Activated naive CD4-positive, alpha-beta T cell treated with anti-CD3 and anti-CD28 coated beads for 36 hours (primary cell): ENCODE data around the gene JARID2. TPM values are rescaled to one million over a fixed set of nuclear protein-coding genes. Genes with fewer than 3 reads are reported as not detected.

ENCODE experiments used
- CTCF ChIA-PET: fragments of 350-600 bp; sonication (Branson Sonifier 250); formaldehyde crosslinking; loops from one replicate; lab custom pipeline; 2021; ENCODE audit warnings: antibody characterized with exemption; lab: Charles Lee
- DNase-seq: peaks from one replicate; pipeline ENCODE4 v3.0.0-alpha.2; 2020
- H3K27ac Mint-ChIP-seq: one replicate; pipeline ENCODE4 v1.8.0; 2021; ENCODE audit warnings: mild to moderate bottlenecking, mixed read lengths
- H3K27me3 Mint-ChIP-seq: one replicate; pipeline ENCODE4 v1.8.0; 2021; ENCODE audit warnings: low read depth, mixed read lengths
- H3K36me3 Mint-ChIP-seq: one replicate; pipeline ENCODE4 v1.8.0; 2021; ENCODE audit warnings: low read depth, mixed read lengths
- H3K4me1 Mint-ChIP-seq: one replicate; pipeline ENCODE4 v1.8.0; 2021; ENCODE audit warnings: low read depth, mixed read lengths
- H3K4me3 Mint-ChIP-seq: one replicate; pipeline ENCODE4 v1.8.0; 2021; ENCODE audit warnings: mild to moderate bottlenecking, moderate library complexity, mixed read lengths
- H3K9me3 Mint-ChIP-seq: one replicate; pipeline ENCODE4 v1.8.0; 2021; ENCODE audit warnings: mixed read lengths
- intact Hi-C: fragments of 100-400 bp; cut with micrococcal nuclease; formaldehyde crosslinking; loops from one replicate; pipeline ENCODE4 v1.15.1; 2023
- total RNA-seq, 2 experiments: library from RNA; stranded (reverse); gene quantifications; one replicate each; pipeline ENCODE4 v1.2.3, GENCODE V29; 2021

The JARID2 gene
- total RNA-seq, 2 experiments from 2014 or later, result 26.6 to 27.7 TPM

DNA sequence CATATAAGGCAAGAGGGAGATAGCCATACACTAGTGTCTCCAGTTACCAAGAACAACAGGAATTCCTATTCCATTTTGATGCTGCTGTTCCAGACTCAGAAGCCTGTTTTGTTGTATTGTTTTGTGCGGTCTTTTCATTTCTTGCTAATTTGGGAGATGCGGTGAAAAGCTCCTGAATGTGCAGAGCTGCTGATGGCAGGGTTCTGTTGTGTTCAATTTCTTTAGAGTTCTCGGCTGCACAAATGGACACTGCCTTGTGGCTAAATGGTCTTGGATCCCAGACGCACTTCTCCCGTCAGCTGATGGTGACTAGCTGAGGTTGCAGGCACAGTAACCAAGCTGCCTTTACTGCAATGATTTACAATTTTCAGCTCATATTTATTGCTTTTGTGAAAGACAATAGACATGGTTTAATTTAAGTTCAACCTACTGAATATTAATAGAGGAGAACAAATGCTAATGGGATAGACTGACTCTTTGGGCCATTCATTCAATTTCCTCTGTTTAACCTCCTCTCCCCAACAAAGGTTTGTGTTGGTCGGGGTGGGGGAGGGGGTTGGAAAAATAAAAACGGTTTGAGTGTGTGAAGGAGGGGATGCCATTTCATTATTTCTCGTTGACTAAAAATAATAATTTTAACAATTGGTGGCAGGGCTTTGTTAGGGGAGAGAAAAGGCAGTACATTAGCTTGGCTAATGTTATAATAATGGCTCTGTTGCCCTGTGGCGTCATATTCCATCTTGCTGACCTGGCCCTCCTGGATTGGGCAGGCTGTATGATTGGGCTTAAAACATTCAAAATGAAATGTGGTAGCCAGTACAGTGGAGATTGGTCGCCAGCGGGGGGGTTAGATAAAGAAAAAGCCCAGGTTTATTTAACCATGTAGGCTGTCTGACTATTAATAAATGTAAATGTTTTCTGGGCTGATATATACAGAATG, 159.5 kb downstream of the JARID2 start:
- intact Hi-C loops, result no loop called here
- Mint-ChIP-seq H3K27ac (no peak overlapping the region), H3K4me1 (peaks cover 81% of the 10 kb centered on the region), H3K9me3 (no peaks in the 10 kb centered on the region), H3K36me3 (peaks cover 1% of the 10 kb centered on the region), H3K27me3 (no peaks in the 10 kb centered on the region), H3K4me3 (no peak overlapping the region)
- no peak for DNase-seq
- CTCF ChIA-PET, result interaction anchor here (0.6 to 2.6 kb wide), 3 partner anchors 9 to 232 kb away, joined by 3 to 9 read pairs (median 3); no protein-coding TSS in a partner anchor

DNA sequence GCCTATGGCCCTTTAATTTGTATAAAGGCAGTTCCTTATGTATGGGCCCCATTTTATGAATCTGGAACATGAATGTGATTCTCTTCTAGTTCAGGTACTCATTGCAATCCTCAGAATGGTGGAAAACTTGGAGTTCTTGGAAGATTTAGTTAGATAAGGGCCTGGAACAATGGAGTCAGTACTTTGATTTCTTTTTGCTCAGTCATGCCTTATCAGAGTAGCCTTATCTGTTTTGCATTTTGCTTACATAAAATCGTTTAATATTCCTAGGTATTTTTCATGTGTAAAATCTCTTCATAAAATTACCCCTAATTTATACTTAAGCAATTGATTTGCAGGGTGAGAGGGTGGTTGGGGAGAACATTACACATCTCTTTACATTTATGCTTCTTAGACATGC, 160.6 kb downstream of the JARID2 start:
- H3K4me3 Mint-ChIP-seq, result no peak overlapping the region
- no peaks in the 10 kb centered on the region for H3K27me3 Mint-ChIP-seq
- DNase-seq, result no peak
- intact Hi-C loops, result no loop called here
- CTCF ChIA-PET, result no interaction called here
- no peak overlapping the region for H3K27ac Mint-ChIP-seq
- H3K4me1 Mint-ChIP-seq, result peaks cover 83% of the 10 kb centered on the region
- no peaks in the 10 kb centered on the region for H3K9me3 Mint-ChIP-seq
- peaks cover 9% of the 10 kb centered on the region for H3K36me3 Mint-ChIP-seq

DNA sequence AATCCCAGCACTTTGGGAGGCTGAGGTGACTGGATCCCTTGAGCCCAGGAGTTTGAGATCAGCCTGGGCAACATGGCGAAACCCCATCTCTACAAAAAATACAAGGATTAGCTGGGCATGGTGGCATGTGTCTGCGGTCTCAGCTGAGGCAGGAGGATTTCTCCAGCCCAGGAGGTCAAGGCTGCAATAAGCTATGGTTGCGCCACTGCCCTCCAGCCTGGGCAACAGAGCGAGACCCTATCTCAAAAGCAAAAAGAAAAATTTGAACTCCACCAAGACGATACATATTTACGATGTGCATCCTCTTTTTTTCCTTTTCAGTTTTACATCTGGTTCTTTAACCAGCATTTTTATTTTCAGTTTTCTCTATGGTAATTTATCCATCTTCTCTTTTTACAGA, 162.1 kb downstream of the JARID2 start:
- CTCF ChIA-PET, result interaction anchor here (0.6 kb wide), 1 partner anchor 27 kb away, joined by 4 read pairs; no protein-coding TSS in a partner anchor
- H3K27ac Mint-ChIP-seq, result no peak overlapping the region
- no peaks in the 10 kb centered on the region for H3K27me3 Mint-ChIP-seq
- DNase-seq, result no peak
- H3K4me1 Mint-ChIP-seq, result peaks cover 79% of the 10 kb centered on the region
- H3K36me3 Mint-ChIP-seq, result peaks cover 20% of the 10 kb centered on the region
- intact Hi-C loops, result no loop called here
- H3K4me3 Mint-ChIP-seq, result no peak overlapping the region
- H3K9me3 Mint-ChIP-seq, result no peaks in the 10 kb centered on the region

DNA sequence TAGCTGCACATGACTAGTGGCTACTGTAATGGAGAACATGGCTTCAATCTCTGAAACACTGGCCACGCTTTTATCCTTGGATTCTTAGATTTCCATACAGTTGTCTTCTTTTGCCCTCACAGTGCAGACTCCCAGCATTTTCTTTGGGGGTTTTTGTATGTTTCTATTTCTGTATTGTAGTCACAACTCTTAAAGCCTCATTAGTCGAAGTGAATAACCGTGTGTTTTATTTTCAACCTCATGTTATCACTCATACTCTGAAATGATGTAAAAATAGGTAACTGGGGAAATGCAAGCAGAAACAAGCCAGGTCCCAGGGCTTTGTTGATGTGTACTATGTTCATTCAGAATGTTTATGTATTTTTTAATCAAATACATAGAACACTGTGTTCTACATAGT, 162.9 kb downstream of the JARID2 start:
- intact Hi-C loops, result no loop called here
- peaks cover 73% of the 10 kb centered on the region for H3K4me1 Mint-ChIP-seq
- no peaks in the 10 kb centered on the region for H3K9me3 Mint-ChIP-seq
- no peaks in the 10 kb centered on the region for H3K27me3 Mint-ChIP-seq
- H3K36me3 Mint-ChIP-seq, result peaks cover 24% of the 10 kb centered on the region
- H3K4me3 Mint-ChIP-seq, result no peak overlapping the region
- no peak for DNase-seq
- CTCF ChIA-PET, result interaction anchor here (0.6 to 1.0 kb wide), 2 partner anchors 15 to 27 kb away, joined by 3 to 4 read pairs; no protein-coding TSS in a partner anchor
- no peak overlapping the region for H3K27ac Mint-ChIP-seq

DNA sequence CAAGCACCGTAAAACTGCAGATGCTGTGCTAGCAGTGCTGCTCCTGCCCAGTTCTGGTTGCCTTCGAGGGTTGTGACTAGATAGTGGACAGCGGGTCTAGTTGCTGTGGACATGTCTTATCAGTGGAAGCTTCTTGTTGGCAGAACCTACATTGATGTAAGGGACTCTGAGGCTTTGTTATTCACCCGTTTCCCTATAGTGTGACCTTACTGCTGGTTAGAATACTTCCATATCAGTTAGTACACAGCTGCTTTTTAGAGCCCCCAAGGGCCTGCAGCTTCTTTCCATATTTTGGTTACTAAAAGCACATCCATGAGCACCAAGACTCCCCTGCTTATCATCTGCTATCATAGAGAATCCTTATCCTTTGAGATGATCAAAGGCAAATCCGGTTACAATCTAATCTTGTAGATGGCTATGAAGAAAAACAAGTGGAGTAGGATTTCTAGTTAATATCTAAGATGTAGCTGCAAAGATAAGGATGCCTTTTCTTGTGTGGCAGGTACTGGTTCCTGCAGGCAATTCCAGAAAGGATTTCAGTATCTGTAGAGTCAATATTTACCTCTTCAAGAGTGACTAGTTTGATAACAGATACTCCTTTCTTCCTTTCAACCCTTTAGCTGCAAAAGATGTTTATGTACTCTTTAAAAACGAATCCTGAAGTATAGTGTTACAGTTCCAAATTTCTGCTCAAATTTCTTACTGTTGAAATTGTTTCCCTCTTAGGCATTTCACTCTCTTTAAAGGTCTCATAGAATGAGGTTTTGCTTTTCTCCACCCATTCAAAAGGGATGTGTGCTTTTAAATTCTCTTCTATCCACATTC, 163.6 kb downstream of the JARID2 start:
- intact Hi-C loops, result no loop called here
- CTCF ChIA-PET, result interaction anchor here (1.0 kb wide), 1 partner anchor 16 kb away, joined by 3 read pairs; no protein-coding TSS in a partner anchor
- no peak overlapping the region for H3K4me3 Mint-ChIP-seq
- H3K36me3 Mint-ChIP-seq, result peaks cover 32% of the 10 kb centered on the region
- no peak for DNase-seq
- no peaks in the 10 kb centered on the region for H3K27me3 Mint-ChIP-seq
- no peaks in the 10 kb centered on the region for H3K9me3 Mint-ChIP-seq
- no peak overlapping the region for H3K27ac Mint-ChIP-seq
- peaks cover 70% of the 10 kb centered on the region for H3K4me1 Mint-ChIP-seq

DNA sequence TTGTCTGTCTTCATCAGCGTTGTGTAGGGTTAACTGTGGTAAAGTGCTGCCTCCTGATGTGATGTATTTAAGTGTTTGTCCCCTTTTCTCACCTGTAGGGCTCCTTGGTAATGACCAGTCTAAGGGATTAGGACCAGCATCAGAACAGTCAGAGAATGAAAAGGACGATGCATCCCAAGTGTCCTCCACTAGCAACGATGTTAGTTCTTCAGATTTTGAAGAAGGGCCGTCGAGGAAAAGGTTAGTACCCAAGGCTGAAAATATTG, 164.2 kb downstream of the JARID2 start:
- H3K27me3 Mint-ChIP-seq, result no peaks in the 10 kb centered on the region
- no peak for DNase-seq
- intact Hi-C loops, result no loop called here
- no peak overlapping the region for H3K27ac Mint-ChIP-seq
- no peaks in the 10 kb centered on the region for H3K9me3 Mint-ChIP-seq
- CTCF ChIA-PET, result no interaction called here
- H3K36me3 Mint-ChIP-seq, result peaks cover 33% of the 10 kb centered on the region
- H3K4me3 Mint-ChIP-seq, result no peak overlapping the region
- H3K4me1 Mint-ChIP-seq, result peaks cover 65% of the 10 kb centered on the region

DNA sequence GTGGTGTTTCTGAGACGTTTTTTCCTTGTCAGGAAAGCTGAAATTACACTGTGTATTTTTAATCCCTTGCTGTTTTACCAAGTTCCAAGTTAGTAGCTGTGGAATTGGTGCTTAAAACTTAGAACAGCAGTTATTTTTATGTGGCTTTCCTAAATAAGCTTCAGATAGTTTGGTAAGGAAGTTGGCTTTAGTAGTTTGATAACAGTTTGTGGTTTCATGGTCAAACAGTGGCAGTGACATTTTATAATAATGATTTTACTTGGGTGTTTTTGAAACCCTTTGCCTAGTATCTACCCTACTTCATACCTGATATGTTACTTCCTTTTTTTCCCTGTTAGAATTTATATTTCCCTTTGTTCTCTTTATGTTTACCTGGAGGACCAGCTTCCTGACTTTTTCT, 164.9 kb downstream of the JARID2 start:
- Mint-ChIP-seq H3K4me3 (no peak overlapping the region), H3K27ac (peak overlapping the region; percentile 28), H3K9me3 (no peaks in the 10 kb centered on the region), H3K4me1 (peaks cover 61% of the 10 kb centered on the region), H3K27me3 (no peaks in the 10 kb centered on the region), H3K36me3 (peaks cover 34% of the 10 kb centered on the region)
- DNase-seq, result no peak
- intact Hi-C loops, result no loop called here
- CTCF ChIA-PET, result interaction anchor here (0.6 to 2.1 kb wide), 4 partner anchors 9 to 901 kb away, joined by 3 to 4 read pairs (median 3); no protein-coding TSS in a partner anchor

DNA sequence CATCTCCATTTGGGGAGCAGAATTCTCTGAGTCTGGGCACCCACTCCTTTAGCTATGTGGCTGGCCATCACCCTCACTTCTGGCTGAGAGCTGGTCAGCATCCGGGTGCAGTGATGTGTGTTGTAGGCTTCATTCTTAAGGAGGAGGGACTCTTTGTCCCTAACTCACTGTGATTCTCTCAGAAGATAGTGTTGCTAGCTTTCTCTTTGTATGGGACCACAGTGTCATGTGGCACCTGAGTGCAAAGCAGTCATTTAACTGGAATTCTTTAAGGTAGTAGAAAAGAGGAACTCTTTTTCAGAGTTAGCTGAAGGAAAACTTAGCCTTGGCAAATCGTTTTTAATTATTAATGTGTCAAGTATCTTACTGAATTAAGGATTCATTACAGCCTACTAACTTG, 165.9 kb downstream of the JARID2 start:
- Mint-ChIP-seq H3K4me1 (peaks cover 63% of the 10 kb centered on the region), H3K27ac (peak overlapping the region; percentile 28), H3K9me3 (peaks cover 2% of the 10 kb centered on the region), H3K36me3 (peaks cover 40% of the 10 kb centered on the region), H3K4me3 (no peak overlapping the region), H3K27me3 (no peaks in the 10 kb centered on the region)
- no peak for DNase-seq
- CTCF ChIA-PET, result interaction anchor here (0.9 to 2.1 kb wide), 3 partner anchors 23 to 212 kb away, joined by 3 to 4 read pairs (median 4); no protein-coding TSS in a partner anchor
- intact Hi-C loops, result no loop called here

DNA sequence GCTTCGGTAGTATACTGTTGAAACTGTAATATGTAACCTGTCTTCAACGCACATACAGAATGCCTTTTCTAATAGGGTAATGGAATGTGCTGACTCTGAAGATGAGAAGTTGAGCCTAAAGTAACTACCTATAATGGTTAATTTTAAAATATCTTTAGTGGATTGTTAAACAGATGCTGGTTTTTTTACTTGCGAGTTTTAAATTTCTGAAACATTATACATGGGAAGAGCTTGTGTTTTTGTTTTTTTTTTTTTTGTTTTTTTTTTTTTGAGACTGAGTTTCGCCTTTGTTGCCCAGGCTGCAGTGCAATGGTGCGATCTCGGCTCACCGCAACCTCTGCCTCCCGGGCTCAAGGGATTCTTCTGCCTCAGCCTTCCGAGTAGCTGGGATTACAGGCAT, 166.9 kb downstream of the JARID2 start:
- CTCF ChIA-PET, result interaction anchor here (0.8 to 2.1 kb wide), 3 partner anchors 18 to 28 kb away, joined by 3 to 4 read pairs (median 4); no protein-coding TSS in a partner anchor
- peaks cover 64% of the 10 kb centered on the region for H3K4me1 Mint-ChIP-seq
- no peak for DNase-seq
- H3K4me3 Mint-ChIP-seq, result no peak overlapping the region
- no peaks in the 10 kb centered on the region for H3K27me3 Mint-ChIP-seq
- no peak overlapping the region for H3K27ac Mint-ChIP-seq
- H3K9me3 Mint-ChIP-seq, result peaks cover 7% of the 10 kb centered on the region
- peaks cover 46% of the 10 kb centered on the region for H3K36me3 Mint-ChIP-seq
- intact Hi-C loops, result no loop called here

DNA sequence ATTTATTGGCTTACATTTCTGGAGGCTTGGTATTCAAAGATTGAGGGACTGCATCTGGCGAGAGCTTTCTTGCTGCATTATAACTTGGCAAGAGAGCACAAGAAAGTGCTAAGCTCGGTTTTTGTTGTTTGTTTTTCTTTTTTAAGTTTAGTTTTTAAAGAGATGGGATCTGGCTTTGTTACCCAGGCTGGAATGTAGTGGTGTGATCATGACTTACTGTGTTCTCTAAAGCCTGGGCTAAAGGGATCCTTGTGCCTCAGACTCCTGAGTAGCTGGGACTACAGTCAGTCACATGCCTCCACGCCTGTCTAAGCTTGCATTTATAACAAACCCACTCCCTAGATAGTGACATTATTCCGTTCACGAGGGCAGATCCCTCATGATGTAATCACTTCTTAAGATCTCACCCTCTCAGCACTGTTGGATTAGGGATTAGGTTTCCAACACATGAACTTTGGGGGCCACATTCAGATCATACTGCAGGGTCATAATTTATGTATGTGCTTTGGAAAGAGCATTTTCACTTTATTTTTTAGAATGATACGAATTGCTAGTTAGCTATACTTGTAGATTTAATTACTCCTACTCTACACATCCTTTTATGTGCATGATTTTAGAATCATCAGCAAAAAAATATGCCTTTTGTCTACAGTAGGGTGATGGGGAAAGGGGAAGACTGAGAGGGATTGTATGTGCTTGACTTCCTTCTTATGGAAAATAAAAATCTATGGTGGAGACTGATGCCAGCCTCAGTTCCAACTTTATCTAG, 167.8 kb downstream of the JARID2 start:
- Mint-ChIP-seq H3K27ac (no peak overlapping the region), H3K36me3 (peaks cover 48% of the 10 kb centered on the region), H3K4me1 (peaks cover 66% of the 10 kb centered on the region), H3K9me3 (peaks cover 12% of the 10 kb centered on the region), H3K27me3 (no peaks in the 10 kb centered on the region), H3K4me3 (no peak overlapping the region)
- intact Hi-C loops, result no loop called here
- CTCF ChIA-PET, result interaction anchor here (0.8 kb wide), 1 partner anchor 17 kb away, joined by 3 read pairs; no protein-coding TSS in a partner anchor
- DNase-seq, result no peak

DNA sequence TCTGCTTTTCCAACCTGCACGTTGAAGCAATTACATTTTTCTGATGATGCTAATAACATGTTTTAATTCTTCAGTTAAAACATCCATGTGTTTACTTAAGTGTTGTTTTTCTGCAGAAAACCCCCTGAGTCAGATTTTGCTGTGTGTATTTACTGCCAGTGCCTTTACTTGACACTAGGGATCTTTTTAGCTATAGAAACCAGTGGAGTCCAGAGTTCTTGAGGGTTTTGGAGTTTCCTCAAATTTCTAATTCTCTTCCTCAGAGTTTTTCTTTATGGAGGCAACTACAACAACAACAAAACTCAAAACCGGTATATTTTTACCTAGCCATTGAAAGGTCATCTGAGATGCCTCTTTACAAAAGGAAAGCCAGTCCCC, 168.4 kb downstream of the JARID2 start:
- CTCF ChIA-PET, result no interaction called here
- Mint-ChIP-seq H3K27ac (no peak overlapping the region), H3K9me3 (peaks cover 14% of the 10 kb centered on the region), H3K4me3 (no peak overlapping the region), H3K27me3 (no peaks in the 10 kb centered on the region), H3K36me3 (peaks cover 49% of the 10 kb centered on the region), H3K4me1 (peaks cover 60% of the 10 kb centered on the region)
- DNase-seq, result no peak
- intact Hi-C loops, result no loop called here
